ENCODE measurements around the gene TMOD2. TPM values are rescaled to one million over a fixed set of nuclear protein-coding genes. Genes with fewer than 3 reads are reported as not detected.

TMOD2 gene
- total RNA-seq, 1 experiment from 2014 or later = 3.0 TPM

DNA sequence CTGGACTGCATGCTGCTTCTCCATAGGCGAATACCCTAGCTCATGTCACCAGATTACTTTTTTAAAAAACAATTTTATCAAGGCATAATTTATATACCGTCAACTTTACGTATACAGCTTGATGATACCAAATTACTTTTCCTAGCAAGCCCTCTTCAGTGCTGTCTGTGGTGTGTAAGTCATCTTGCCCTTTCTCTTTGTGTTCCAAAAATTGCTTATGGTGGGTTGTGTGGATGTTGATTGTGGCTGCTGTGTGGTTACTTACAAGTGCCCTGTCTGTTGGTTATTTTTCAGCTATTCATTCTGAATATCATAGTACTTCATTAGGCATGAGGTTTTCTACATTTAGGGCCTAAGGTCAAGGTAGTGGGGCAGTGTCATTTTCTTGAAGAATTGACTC lies 90.9 kb downstream of the TMOD2 start:
- Histone ChIP-seq H2BK12ac (ENCODE audit: insufficient read length, low read depth, low read length) (no peak overlapping the region), H3K14ac (ENCODE audit: insufficient read depth, low read length) (no peak overlapping the region), H2BK20ac (ENCODE audit: low read depth, low read length, poor library complexity, severe bottlenecking) (no peak overlapping the region), H3K9ac (ENCODE audit: extremely low read depth, insufficient read length, low read length) (no peak overlapping the region), H3K23ac (ENCODE audit: insufficient read length, low read depth, low read length) (no peak overlapping the region), H3K23me2 (ENCODE audit: insufficient read length, low read depth, low read length, poor library complexity, severe bottlenecking) (no peaks in the 10 kb centered on the region), H3K56ac (ENCODE audit: insufficient read length, low read depth, low read length) (no peak overlapping the region), H2BK5ac (ENCODE audit: insufficient read length, low read length) (no peak overlapping the region), H3K27me3 (ENCODE audit: insufficient read depth, low read length) (no peaks in the 10 kb centered on the region), H2BK120ac (ENCODE audit: low read depth, low read length, poor library complexity, severe bottlenecking) (no peak overlapping the region), H2BK15ac (ENCODE audit: low read depth, low read length) (no peak overlapping the region), H3K79me1 (ENCODE audit: insufficient read depth, low read depth, low read length, poor library complexity, severe bottlenecking) (peaks cover 3% of the 10 kb centered on the region), H2AFZ (ENCODE audit: low read length) (no peak overlapping the region), H3K27ac (ENCODE audit: insufficient read length, low read depth, low read length) (no peak overlapping the region), H3K4me2 (ENCODE audit: insufficient read depth, insufficient read length, low read length) (no peak overlapping the region), H3T11ph (ENCODE audit: low read length) (no peak overlapping the region), H3K79me2 (ENCODE audit: insufficient read depth, low read length) (peaks cover 2% of the 10 kb centered on the region; the same call in 1 of the 2 replicates), H4K20me1 (ENCODE audit: control insufficient read depth, insufficient read depth, insufficient read length) (no peaks in the 10 kb centered on the region), H3K9me3 (ENCODE audit: control insufficient read depth, low read depth, low read length) (no peaks in the 10 kb centered on the region), H2AK5ac (ENCODE audit: insufficient read length, low read length) (no peak overlapping the region), H3K4me1 (ENCODE audit: insufficient read depth, low read length) (peaks cover 13% of the 10 kb centered on the region; the same call in 1 of the 2 replicates), H4K5ac (ENCODE audit: insufficient read length, low read depth, low read length) (no peak overlapping the region), H4K91ac (ENCODE audit: insufficient read length, low read depth, low read length) (no peak overlapping the region), H3K18ac (ENCODE audit: insufficient read length, low read depth, low read length) (no peak overlapping the region), H4K8ac (replicated peaks; ENCODE audit: insufficient read length, low read depth, low read length) (no peak overlapping the region), H3K4ac (ENCODE audit: low read depth, low read length) (no peak overlapping the region)
- Mint-ChIP-seq H3K4me3 (no peak overlapping the region), H3K27ac (no peak overlapping the region), H3K9me3 (no peaks in the 10 kb centered on the region), H3K27me3 (ENCODE audit: low read depth) (no peaks in the 10 kb centered on the region), H3K4me1 (peaks cover 46 to 48% of the 10 kb centered on the region in 2 experiments), H3K36me3 (ENCODE audit: insufficient read depth in 1 of 3, low read depth in 3 of 3) (no peaks in the 10 kb centered on the region)
- DNase-seq = no peak
- TF ChIP-seq, protein P1, sequence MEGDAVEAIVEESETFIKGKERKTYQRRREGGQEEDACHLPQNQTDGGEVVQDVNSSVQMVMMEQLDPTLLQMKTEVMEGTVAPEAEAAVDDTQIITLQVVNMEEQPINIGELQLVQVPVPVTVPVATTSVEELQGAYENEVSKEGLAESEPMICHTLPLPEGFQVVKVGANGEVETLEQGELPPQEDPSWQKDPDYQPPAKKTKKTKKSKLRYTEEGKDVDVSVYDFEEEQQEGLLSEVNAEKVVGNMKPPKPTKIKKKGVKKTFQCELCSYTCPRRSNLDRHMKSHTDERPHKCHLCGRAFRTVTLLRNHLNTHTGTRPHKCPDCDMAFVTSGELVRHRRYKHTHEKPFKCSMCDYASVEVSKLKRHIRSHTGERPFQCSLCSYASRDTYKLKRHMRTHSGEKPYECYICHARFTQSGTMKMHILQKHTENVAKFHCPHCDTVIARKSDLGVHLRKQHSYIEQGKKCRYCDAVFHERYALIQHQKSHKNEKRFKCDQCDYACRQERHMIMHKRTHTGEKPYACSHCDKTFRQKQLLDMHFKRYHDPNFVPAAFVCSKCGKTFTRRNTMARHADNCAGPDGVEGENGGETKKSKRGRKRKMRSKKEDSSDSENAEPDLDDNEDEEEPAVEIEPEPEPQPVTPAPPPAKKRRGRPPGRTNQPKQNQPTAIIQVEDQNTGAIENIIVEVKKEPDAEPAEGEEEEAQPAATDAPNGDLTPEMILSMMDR (conservative IDR thresholded peaks at IDR 0.05) = no peak
- WGBS (ENCODE audit: extremely low coverage, insufficient read length, low lambda C conversion rate) = no CpG with 5 or more reads among the region's 3 CpGs
